HCT116 (cell line): ENCODE results near the gene NUDT16L1. TPM values are rescaled to one million over a fixed set of nuclear protein-coding genes. Genes with fewer than 3 reads are reported as not detected.

Experiments used
- ATAC-seq: fragments of 200-7000 bp; cut with Tn5 transposase; 2 replicates; pipeline ENCODE4 v1.9.1; 2020; ENCODE audit warnings: mild to moderate bottlenecking, moderate library complexity
- BruUV-seq: library from RNA; stranded (reverse); fragments of 400-500 nt; replicated peaks from 2 replicates; lab custom pipeline; 2021; lab: Mats Ljungman, UMichigan
- CTCF ChIA-PET: fragments of 300-600 bp; sonication (Branson Sonifier 250); formaldehyde crosslinking; loops from one replicate; lab custom pipeline; 2021; ENCODE audit warnings: antibody characterized with exemption; lab: Charles Lee
- POLR2A ChIA-PET: fragments of 300-600, 350-600 bp; sonication (Branson Sonifier 250); formaldehyde crosslinking; loops from one replicate; lab custom pipeline; 2021; ENCODE audit warnings: antibody characterized with exemption; lab: Charles Lee
- RAD21 ChIA-PET, 2 experiments: fragments of 300-600 bp; sonication (Branson Sonifier 250); formaldehyde crosslinking; loops; one replicate each; lab custom pipeline; 2023; ENCODE audit warnings: low total read pairs in 2 of 2; ENCODE audit not compliant: uncharacterized antibody in 2 of 2, unreplicated experiment in 2 of 2, low non-redundant PET in 1 of 2; lab: Charles Lee
- DNase-seq: peaks from one replicate; pipeline ENCODE4 v3.0.0-alpha.2; 2010; ENCODE audit warnings: low read depth, low spot score
- H2AFZ ChIP-seq: fragments of 200-600 bp; shearing (Covaris generic), sonication (generic); 2 replicates; pipeline ENCODE4 v1.6.1; 2017; ENCODE audit warnings: low read depth, mixed run types, mixed read lengths, antibody characterized with exemption, low read length; ENCODE audit not compliant: poor library complexity, severe bottlenecking
- H3K27ac ChIP-seq: 2 replicates; pipeline ENCODE4 v1.5.1; 2012; ENCODE audit warnings: low read depth, low read length
- H3K27me3 ChIP-seq: fragments of 200-600 bp; sonication (generic); 2 replicates; pipeline ENCODE4 v1.6.1; 2016; ENCODE audit warnings: mixed run types, low read length, mixed read lengths; ENCODE audit not compliant: insufficient read depth
- H3K36me3 ChIP-seq, 2 experiments: fragments of 200-500 bp in 1 of 2; fragments of 200-600 bp in 1 of 2; sonication (Bioruptor generic) in 1 of 2; sonication (generic) in 1 of 2; 2 replicates each; pipeline versions ENCODE4 v1.5.1 to v1.6.1; 2014 to 2016; ENCODE audit warnings: low read length in 2 of 2, inconsistent platforms in 1 of 2, mixed read lengths in 1 of 2, mixed run types in 1 of 2; ENCODE audit not compliant: insufficient read depth in 2 of 2, control insufficient read depth in 1 of 2
- H3K4me1 ChIP-seq, 2 experiments: fragments of 200-600 bp in 1 of 2; sonication (generic) in 1 of 2; 2 replicates each; pipeline versions ENCODE4 v1.5.1 to v1.6.1; 2012 to 2017; ENCODE audit warnings: low read length in 2 of 2, inconsistent platforms in 1 of 2, mild to moderate bottlenecking in 1 of 2, mixed read lengths in 1 of 2, mixed run types in 1 of 2, moderate library complexity in 1 of 2; ENCODE audit not compliant: insufficient read depth in 2 of 2, control insufficient read depth in 1 of 2
- H3K4me2 ChIP-seq: fragments of 200-600 bp; sonication (generic); 2 replicates; pipeline ENCODE4 v1.6.1; 2017; ENCODE audit warnings: mixed run types, low read length, mixed read lengths
- H3K4me3 ChIP-seq, 2 experiments: fragments of 200-600 bp in 1 of 2; sonication (generic) in 1 of 2; replicated peaks in 1 of 2; 2 replicates each; pipeline ENCODE4 v1.5.1; 2011 to 2016; ENCODE audit warnings: low read length in 2 of 2, control low read depth in 1 of 2, low read depth in 1 of 2, mild to moderate bottlenecking in 1 of 2, mixed read lengths in 1 of 2, mixed run types in 1 of 2
- H3K79me2 ChIP-seq: fragments of 200-600 bp; sonication (generic); 2 replicates; pipeline ENCODE4 v1.6.1; 2017; ENCODE audit warnings: mild to moderate bottlenecking, mixed run types, low read length, moderate library complexity, mixed read lengths; ENCODE audit not compliant: insufficient read depth
- H3K9ac ChIP-seq: fragments of 200-600 bp; sonication (generic); 2 replicates; pipeline ENCODE4 v1.6.1; 2016; ENCODE audit warnings: low read length, mixed read lengths
- H3K9me2 ChIP-seq: fragments of 200-600 bp; sonication (generic), shearing (Covaris generic); 2 replicates; pipeline ENCODE4 v1.6.1; 2017; ENCODE audit warnings: mixed run types, mild to moderate bottlenecking, moderate library complexity; ENCODE audit not compliant: insufficient read depth
- H3K9me3 ChIP-seq, 2 experiments: fragments of 200-500 bp in 1 of 2; fragments of 200-600 bp in 1 of 2; sonication (Bioruptor generic) in 1 of 2; sonication (generic) in 1 of 2; 2 replicates each; pipeline ENCODE4 v1.6.1; 2014 to 2017; ENCODE audit warnings: low read length in 2 of 2, mixed read lengths in 2 of 2, inconsistent platforms in 1 of 2, low read depth in 1 of 2, mild to moderate bottlenecking in 1 of 2, mixed run types in 1 of 2, moderate library complexity in 1 of 2; ENCODE audit not compliant: control insufficient read depth in 1 of 2, insufficient read depth in 1 of 2
- H4K20me1 ChIP-seq: fragments of 200-600 bp; sonication (generic), shearing (Covaris generic); 2 replicates; pipeline ENCODE4 v1.6.1; 2017; ENCODE audit warnings: mixed run types, mild to moderate bottlenecking, moderate library complexity; ENCODE audit not compliant: insufficient read depth
- CBX3 ChIP-seq: IDR thresholded peaks from 2 replicates; pipeline ENCODE4 v1.6.1; 2012; ENCODE audit warnings: low read depth
- CEBPB ChIP-seq: IDR thresholded peaks from 2 replicates; pipeline ENCODE4 v1.6.1; 2012; ENCODE audit warnings: low read depth
- EGR1 ChIP-seq: IDR thresholded peaks from 2 replicates; pipeline ENCODE4 v1.6.1; 2012; ENCODE audit warnings: low read depth
- ELF1 ChIP-seq: IDR thresholded peaks from 2 replicates; pipeline ENCODE4 v1.6.1; 2012; ENCODE audit warnings: low read depth, borderline replicate concordance
- EZH2 ChIP-seq: fragments of 200-600 bp; sonication (generic); IDR thresholded peaks from 2 replicates; pipeline ENCODE4 v1.6.1; 2017; ENCODE audit warnings: antibody characterized with exemption, mixed run types
- EZH2phosphoT487 ChIP-seq: fragments of 200-600 bp; IDR thresholded peaks from 2 replicates; pipeline ENCODE4 v1.6.1; 2018; ENCODE audit warnings: antibody characterized with exemption, borderline replicate concordance
- FOSL1 ChIP-seq: IDR thresholded peaks from 2 replicates; pipeline ENCODE4 v1.6.1; 2012; ENCODE audit warnings: low read depth
- MAX ChIP-seq: IDR thresholded peaks from 2 replicates; pipeline ENCODE4 v1.6.1; 2012
- POLR2A ChIP-seq: IDR thresholded peaks from 2 replicates; pipeline ENCODE4 v1.7.0; 2011; ENCODE audit warnings: borderline replicate concordance; ENCODE audit not compliant: insufficient read depth, insufficient read length; ENCODE audit errors: extremely low read depth
- POLR2AphosphoS5 ChIP-seq: IDR thresholded peaks from 2 replicates; pipeline ENCODE4 v1.6.1; 2011; ENCODE audit warnings: mild to moderate bottlenecking, low read depth, low read length, moderate library complexity
- RAD21 ChIP-seq: IDR thresholded peaks from 2 replicates; pipeline ENCODE4 v1.6.1; 2012; ENCODE audit warnings: low read depth, mild to moderate bottlenecking
- SIN3A ChIP-seq: IDR thresholded peaks from 2 replicates; pipeline ENCODE4 v1.6.1; 2012; ENCODE audit warnings: low read depth
- SP1 ChIP-seq: IDR thresholded peaks from 2 replicates; pipeline ENCODE4 v1.6.1; 2012; ENCODE audit warnings: low read depth
- SRF ChIP-seq: IDR thresholded peaks from 2 replicates; pipeline ENCODE4 v1.6.1; 2012; ENCODE audit warnings: low read depth
- TCF7L2 ChIP-seq: IDR thresholded peaks from 2 replicates; pipeline ENCODE4 v1.7.0; 2011; ENCODE audit warnings: borderline replicate concordance, inconsistent platforms; ENCODE audit not compliant: insufficient read depth, insufficient read length; ENCODE audit errors: extremely low read depth
- YY1 ChIP-seq: IDR thresholded peaks from 2 replicates; pipeline ENCODE4 v1.6.1; 2011; ENCODE audit warnings: low read length, low read depth, moderate library complexity, mild to moderate bottlenecking; ENCODE audit not compliant: insufficient replicate concordance; ENCODE audit errors: extremely low read depth
- ZFX ChIP-seq: fragments of 450-650 bp; IDR thresholded peaks from 2 replicates; pipeline ENCODE4 v1.6.1; 2017
- ZNF274 ChIP-seq: fragments of 200-500 bp; sonication (Bioruptor generic); IDR thresholded peaks from 2 replicates; pipeline ENCODE4 v1.6.1; 2014; ENCODE audit warnings: mild to moderate bottlenecking, low read depth, low read length, inconsistent platforms
- intact Hi-C: fragments of 100-400 bp; cut with micrococcal nuclease; formaldehyde crosslinking; loops from 2 replicates; pipeline ENCODE4 v1.10.0; 2022
- total RNA-seq: library from RNA; stranded (reverse); gene quantifications from one replicate; pipeline ENCODE4 v1.2.1, GENCODE V29; 2021; ENCODE audit not compliant: unreplicated experiment
- TF ChIP-seq, protein P1 (sequence below), 3 experiments: fragments of 200-600 bp in 1 of 3; sonication (generic) in 1 of 3; IDR thresholded peaks in 2 of 3; conservative IDR thresholded peaks in 1 of 3; 2 replicates each; pipeline ENCODE4 v1.5.1; 2012 to 2017; ENCODE audit warnings: low read depth in 2 of 3, low read length in 2 of 3, antibody characterized with exemption in 1 of 3, borderline replicate concordance in 1 of 3, control low read depth in 1 of 3, mild to moderate bottlenecking in 1 of 3, mixed read lengths in 1 of 3, mixed run types in 1 of 3, moderate library complexity in 1 of 3; ENCODE audit not compliant: insufficient read depth in 1 of 3

Gene NUDT16L1
- total RNA-seq, 1 experiment from 2014 or later, result 23.4 TPM

- H3K9me3 ChIP-seq, result no peaks in the 10 kb centered on the region
- POLR2A ChIA-PET, result interaction anchor here (0.9 kb wide), 1 partner anchor 9 kb away, joined by 4 read pairs; the partner anchor contains the start of genes ANKS3 and DNAAF8
- no peak for TF ChIP-seq EZH2
- no peak for TF ChIP-seq SIN3A
- no peak for TF ChIP-seq YY1
- TF ChIP-seq MAX, result no peak
- no peak for TF ChIP-seq RAD21
- no peak for TF ChIP-seq POLR2A
- no peak for TF ChIP-seq SP1
- TF ChIP-seq ZFX, result no peak
- no peak for TF ChIP-seq CEBPB
- TF ChIP-seq TCF7L2, result no peak
- no peak for TF ChIP-seq ELF1
- TF ChIP-seq SRF, result no peak
- TF ChIP-seq CBX3, result no peak
- no peak for TF ChIP-seq POLR2AphosphoS5
- TF ChIP-seq EZH2phosphoT487, result no peak
- TF ChIP-seq, protein P1, sequence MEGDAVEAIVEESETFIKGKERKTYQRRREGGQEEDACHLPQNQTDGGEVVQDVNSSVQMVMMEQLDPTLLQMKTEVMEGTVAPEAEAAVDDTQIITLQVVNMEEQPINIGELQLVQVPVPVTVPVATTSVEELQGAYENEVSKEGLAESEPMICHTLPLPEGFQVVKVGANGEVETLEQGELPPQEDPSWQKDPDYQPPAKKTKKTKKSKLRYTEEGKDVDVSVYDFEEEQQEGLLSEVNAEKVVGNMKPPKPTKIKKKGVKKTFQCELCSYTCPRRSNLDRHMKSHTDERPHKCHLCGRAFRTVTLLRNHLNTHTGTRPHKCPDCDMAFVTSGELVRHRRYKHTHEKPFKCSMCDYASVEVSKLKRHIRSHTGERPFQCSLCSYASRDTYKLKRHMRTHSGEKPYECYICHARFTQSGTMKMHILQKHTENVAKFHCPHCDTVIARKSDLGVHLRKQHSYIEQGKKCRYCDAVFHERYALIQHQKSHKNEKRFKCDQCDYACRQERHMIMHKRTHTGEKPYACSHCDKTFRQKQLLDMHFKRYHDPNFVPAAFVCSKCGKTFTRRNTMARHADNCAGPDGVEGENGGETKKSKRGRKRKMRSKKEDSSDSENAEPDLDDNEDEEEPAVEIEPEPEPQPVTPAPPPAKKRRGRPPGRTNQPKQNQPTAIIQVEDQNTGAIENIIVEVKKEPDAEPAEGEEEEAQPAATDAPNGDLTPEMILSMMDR (IDR thresholded peaks at IDR 0.05 in 2 of 3, conservative IDR thresholded peaks at IDR 0.05 in 1 of 3; ENCODE audit: borderline replicate concordance in 1 of 3, insufficient read depth in 1 of 3, low read depth in 2 of 3, low read length in 2 of 3), result no peak
- no peak for TF ChIP-seq EGR1
- TF ChIP-seq FOSL1, result no peak
- TF ChIP-seq ZNF274, result no peak
- H3K9ac ChIP-seq, result no peak overlapping the region
- no peak overlapping the region for H3K27ac ChIP-seq
- H3K4me3 ChIP-seq, result no peak overlapping the region
- intact Hi-C loops, result no loop called here
- RAD21 ChIA-PET, result no interaction called here
- no peaks in the 10 kb centered on the region for H4K20me1 ChIP-seq
- ATAC-seq (no peak), DNase-seq (no peak)
- H3K79me2 ChIP-seq, result no peaks in the 10 kb centered on the region; the same call in 1 of the 2 replicates
- no peaks in the 10 kb centered on the region for H3K27me3 ChIP-seq
- H3K36me3 ChIP-seq, result peaks cover 6 to 19% of the 10 kb centered on the region in 2 experiments; a peak in 3 of 4 replicates
- no peaks in the 10 kb centered on the region for H3K9me2 ChIP-seq
- CTCF ChIA-PET, result interaction anchor here (1.1 kb wide), 1 partner anchor 10 kb away, joined by 3 read pairs; the partner anchor contains the start of genes ANKS3 and DNAAF8
- H3K4me2 ChIP-seq, result no peak overlapping the region
- BruUV-seq, result no TSS peak
- no peak overlapping the region for H2AFZ ChIP-seq
- H3K4me1 ChIP-seq, result no peaks in the 10 kb centered on the region
Measured at GRCh38 chr16:4724661-4725270, 31.4 kb downstream of the NUDT16L1 start.
